HG03469 (cell line): ENCODE data around the gene MMP11.

ENCODE experiments used
- ATAC-seq: cut with Tn5 transposase; IDR thresholded peaks from one replicate; pipeline ENCODE4 v1.9.1; 2021; ENCODE audit warnings: mild to moderate bottlenecking, moderate library complexity, moderate number of reproducible peaks; ENCODE audit not compliant: unreplicated experiment

MMP11 gene

DNA sequence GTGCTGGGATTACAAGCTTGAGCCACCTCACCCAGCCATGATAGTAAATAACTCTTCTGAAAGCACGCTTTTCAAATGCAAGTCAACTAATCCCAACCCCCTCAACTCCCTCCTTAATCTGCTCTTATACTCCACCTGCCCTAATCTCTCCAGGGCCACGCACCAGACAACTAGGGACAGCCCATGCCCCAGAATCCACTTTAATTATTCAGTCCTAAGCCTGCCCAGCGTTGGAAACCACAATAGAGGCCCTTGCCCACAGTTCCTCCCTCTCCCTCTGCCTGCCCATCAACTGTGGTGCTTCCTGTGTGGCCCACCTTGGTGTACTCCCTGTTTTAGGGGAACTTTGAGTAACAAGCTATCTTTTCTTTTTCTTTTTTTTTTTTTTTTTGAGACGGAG, 15.8 kb upstream of the MMP11 start:
- no peak for ATAC-seq

- ATAC-seq = no peak
These were observed 13.1 kb upstream of the MMP11 start for GRCh38 chr22:23759566-23759965.

GRCh38 chr22:23760056-23760455, 12.6 kb upstream of the MMP11 start:
- ATAC-seq = no peak

- ATAC-seq = no peak
These were observed 9.6 kb upstream of the MMP11 start, which contains the start of gene C22orf15 for GRCh38 chr22:23762842-23763578. C22orf15 (plus strand) TSS chr22:23762990; CDS start chr22:23763307, 317 bp downstream.

DNA sequence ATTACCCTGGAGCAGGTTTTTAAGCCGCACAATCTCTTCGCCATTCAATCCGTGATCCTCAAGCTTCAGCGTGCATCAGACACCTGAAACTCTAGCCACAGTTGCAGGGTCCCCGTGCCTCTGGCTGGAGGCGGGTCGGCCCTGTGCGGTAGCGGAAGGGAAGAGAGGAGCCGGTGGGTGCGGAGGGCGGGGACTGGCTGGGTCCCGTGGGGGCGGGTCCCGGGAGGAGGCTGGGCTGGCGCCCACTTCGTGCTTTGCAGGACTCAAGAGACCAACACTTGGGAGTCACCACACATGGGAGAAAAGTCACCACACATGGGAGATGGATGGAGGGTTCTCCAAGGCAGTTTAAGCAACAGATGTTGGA, 9.1 kb upstream of the MMP11 start:
- ATAC-seq = no peak

DNA sequence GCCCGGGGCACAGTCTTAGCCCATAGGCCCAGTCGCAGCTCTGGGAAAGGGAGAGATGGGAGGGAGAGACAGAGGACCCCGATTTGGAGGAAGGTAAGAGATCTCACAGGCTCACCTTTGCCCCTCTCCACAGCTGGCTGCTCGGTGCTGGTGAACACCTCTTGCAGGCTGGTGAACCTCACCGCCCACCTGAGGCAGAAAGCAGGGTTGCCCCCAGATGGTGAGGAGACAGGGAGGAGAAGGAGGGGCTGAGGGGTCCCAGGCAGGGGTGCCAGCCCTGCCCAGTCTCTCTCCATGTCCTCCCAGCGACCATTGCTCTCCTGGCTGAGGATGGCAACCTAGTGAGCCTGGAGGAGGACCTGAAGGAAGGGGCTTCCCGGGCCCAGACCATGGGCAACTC, 8.7 kb upstream of the MMP11 start:
- ATAC-seq = no peak

GRCh38 chr22:23764899-23765881, 7.5 kb upstream of the MMP11 start:
- no peak for ATAC-seq

GRCh38 chr22:23767303-23767672, 5.4 kb upstream of the MMP11 start:
- ATAC-seq = no peak

GRCh38 chr22:23767673-23768548, 4.7 kb upstream of the MMP11 start, which contains the start of gene CHCHD10:
CHCHD10 (minus strand) TSS chr22:23767972; CDS start chr22:23767874, 98 bp downstream.
- no peak for ATAC-seq

DNA sequence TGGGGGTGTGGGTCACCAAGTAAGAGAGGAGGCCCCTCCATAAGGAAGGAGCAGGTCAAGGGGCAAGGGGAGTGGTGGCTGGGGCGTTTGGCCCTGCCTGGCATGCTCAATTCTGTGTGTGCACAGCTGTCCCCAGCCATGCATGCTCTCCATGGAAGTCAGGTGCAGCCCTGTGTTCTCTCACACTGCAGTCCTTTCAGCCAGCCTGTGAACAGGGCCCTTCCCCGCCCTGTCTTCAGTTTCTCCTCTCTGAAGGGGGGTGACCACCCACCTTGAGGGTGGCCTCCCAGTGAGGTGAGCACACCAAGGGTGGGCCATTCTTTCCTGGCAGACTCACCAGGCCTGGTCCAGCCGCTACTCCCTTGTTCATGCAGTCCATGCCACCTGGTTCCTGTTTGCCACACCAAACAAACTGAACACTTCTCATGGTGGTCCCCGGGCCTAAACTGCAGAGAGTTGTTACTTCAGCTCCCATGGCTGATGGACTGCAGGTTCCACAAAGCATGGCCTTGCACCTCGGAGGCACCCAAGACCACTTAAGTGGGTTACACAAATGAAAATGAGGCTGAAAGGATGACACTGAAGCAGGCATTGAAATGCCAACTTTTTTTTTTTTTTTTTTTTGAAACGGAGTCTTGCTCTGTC, 3.2 kb upstream of the MMP11 start:
- ATAC-seq = no peak

- no peak for ATAC-seq
These were observed 367 bp upstream of the MMP11 start for GRCh38 chr22:23772315-23772648.

- ATAC-seq = no peak
These were observed 949 bp downstream of the MMP11 start for GRCh38 chr22:23773483-23774113.

GRCh38 chr22:23774114-23774921, 1.7 kb downstream of the MMP11 start:
- no peak for ATAC-seq

DNA sequence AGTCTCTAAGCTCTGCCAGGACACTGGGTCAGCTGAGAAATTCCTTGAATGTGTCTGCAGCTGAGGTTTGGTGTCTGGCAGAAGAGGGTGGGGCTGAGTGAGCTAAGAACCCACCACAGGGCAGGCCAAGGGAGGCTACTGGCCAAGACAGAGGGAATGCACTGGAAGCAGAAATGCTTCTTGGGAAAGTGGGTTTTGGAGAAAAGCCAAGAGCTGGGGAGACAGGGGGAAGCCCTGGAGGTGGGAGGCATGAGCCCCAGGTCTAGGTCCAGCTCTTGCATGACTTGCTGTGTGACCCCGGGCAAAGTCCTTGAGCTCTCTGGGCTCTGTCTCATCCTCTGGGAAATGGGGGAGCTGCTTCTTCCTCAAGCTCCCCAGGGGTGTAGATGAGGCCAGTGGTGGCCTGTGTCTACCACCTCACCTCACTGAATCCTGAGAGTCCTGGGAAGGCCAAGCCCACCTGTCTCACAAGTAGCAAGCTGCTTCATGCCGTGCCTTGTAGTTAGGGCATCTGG, 2.3 kb downstream of the MMP11 start:
- ATAC-seq = no peak

DNA sequence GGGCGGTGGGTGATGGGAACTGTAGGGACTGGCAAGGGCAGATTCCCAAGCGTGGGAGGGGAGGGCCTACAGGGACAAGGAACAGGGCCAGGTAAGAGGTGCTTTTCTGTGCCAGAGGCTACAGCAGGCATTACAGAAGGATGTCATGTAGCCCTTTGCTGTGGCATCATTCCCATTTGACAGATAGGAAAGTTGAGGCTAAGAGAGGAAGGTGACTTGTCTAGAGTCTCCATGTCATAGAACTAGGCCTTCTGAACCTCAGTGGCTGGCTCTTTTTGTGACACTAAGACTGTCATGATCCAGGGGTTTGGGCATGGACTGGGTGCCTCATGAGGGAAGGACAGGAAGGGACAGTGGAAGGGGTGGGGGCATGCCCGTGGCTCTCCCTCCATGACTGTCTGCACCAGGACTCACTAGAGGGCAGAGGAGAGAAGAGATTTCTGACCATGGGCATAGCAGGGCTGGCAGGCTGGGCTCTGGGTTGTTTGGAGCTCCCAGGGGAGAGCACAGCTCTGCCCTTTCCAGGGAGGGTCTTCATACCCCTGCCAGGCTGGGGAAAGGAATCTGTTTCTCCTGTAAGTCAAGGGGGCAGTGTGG, 3.2 kb downstream of the MMP11 start:
- ATAC-seq = no peak

DNA sequence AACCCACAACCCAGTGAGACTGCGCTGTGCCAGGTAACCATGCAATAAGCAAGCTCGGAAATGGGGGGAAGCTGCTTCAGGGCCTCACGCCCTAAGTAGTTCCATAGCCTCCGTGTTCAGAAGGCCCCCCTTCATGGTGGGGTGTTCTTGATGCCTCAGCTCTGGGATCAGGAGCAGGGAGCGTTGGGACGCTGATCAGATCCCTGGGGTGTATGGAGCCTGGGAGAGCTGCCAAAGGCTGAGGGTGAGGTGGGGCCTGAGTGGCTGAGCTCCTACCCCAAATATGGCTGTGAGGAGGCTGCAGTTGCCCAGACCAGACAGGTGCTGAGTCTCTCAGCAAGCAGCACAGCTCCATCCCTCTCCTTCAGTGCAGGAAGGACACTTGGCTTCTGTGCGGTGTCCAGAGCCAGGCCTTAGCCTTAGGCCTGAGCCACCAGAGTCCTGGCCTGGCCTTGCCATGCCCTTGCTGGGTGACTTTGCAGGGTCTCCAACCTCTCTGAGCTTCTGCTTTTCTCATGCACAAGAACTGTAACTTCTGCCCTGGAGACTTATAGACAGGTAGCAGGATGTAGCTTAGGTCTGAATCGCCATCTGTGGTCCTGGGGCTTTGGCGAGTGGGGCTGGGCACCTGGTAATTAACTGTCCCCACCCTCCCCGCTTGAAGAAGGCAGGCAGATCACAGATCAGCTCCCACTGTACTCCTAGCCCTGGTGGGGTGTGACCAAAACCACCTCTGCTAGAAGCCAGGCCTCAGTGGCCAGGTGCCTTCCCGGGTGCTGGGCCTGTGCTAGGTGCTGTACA, 5.3 kb downstream of the MMP11 start:
- ATAC-seq = no peak

- ATAC-seq = no peak
These were observed 5.9 kb downstream of the MMP11 start for GRCh38 chr22:23778577-23778900.

DNA sequence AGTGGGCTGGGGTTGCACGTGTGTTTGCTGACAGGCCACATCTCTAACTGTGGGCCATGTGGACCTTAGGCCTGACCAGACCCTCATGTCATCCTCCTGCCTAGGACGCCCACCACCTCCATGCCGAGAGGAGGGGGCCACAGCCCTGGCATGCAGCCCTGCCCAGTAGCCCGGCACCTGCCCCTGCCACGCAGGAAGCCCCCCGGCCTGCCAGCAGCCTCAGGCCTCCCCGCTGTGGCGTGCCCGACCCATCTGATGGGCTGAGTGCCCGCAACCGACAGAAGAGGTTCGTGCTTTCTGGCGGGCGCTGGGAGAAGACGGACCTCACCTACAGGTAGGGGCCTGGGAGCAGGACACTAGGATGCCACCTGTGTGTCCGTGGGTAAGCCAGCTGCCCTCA, 6.4 kb downstream of the MMP11 start:
- no peak for ATAC-seq
